Right lobe of liver (tissue), 6 donors: ENCODE measurements around the gene HNRNPM. TPM values are rescaled to one million over a fixed set of nuclear protein-coding genes. Genes with fewer than 3 reads are reported as not detected.
A peak's percentile ranks its signal among the peaks of the same experiment; 100 is the strongest.

ENCODE experiments used
- ATAC-seq, 4 donors: fragments of 200-7000 bp; cut with Tn5 transposase; one replicate each; pipeline ENCODE4 v1.9.1; 2020; ENCODE audit warnings: mild to moderate bottlenecking in 4 of 4, moderate library complexity in 4 of 4
- DNase-seq, 3 donors: peaks; one replicate each; pipeline ENCODE4 v3.0.0-alpha.2; 2020
- H3K27ac ChIP-seq, 3 donors: fragments of 200-600 bp; one replicate each; pipeline ENCODE4 v1.8.0; 2022
- H3K27me3 ChIP-seq, 2 donors: fragments of 200-600 bp; one replicate each; pipeline ENCODE4 v1.8.0; 2022
- H3K36me3 ChIP-seq, 4 donors: fragments of 200-600 bp; sonication (generic) in 1 of 4; one replicate each; pipeline versions ENCODE4 v1.5.1 to v1.8.0; 2017 to 2022; ENCODE audit warnings: control low read depth in 1 of 4
- H3K4me1 ChIP-seq, 4 donors: fragments of 200-600 bp; sonication (generic) in 1 of 4; one replicate each; pipeline versions ENCODE4 v1.5.1 to v1.8.0; 2017 to 2022; ENCODE audit warnings: control low read depth in 1 of 4
- H3K4me3 ChIP-seq, 3 donors: fragments of 200-600 bp; one replicate each; pipeline ENCODE4 v1.8.0; 2022
- H3K9me3 ChIP-seq, 4 donors: fragments of 200-600 bp; sonication (generic) in 1 of 4; one replicate each; pipeline versions ENCODE4 v1.5.1 to v1.8.0; 2017 to 2022; ENCODE audit warnings: control low read depth in 1 of 4
- CTCF ChIP-seq, 4 donors: fragments of 200-600 bp in 3 of 4; fragments of 450-650 bp in 1 of 4; IDR thresholded peaks; one replicate each; pipeline versions ENCODE4 v1.5.1 to v1.8.0; 2016 to 2022; ENCODE audit warnings: antibody characterized with exemption in 4 of 4, mild to moderate bottlenecking in 2 of 4
- POLR2A ChIP-seq: fragments of 450-650 bp; IDR thresholded peaks from one replicate; pipeline ENCODE4 v1.6.1; 2017; ENCODE audit warnings: antibody characterized with exemption, mild to moderate bottlenecking
- WGBS: methylation state at CpG from one replicate; pipeline ENCODE4 v1.1.6; 2018; ENCODE audit warnings: low coverage, low lambda C conversion rate; ENCODE audit not compliant: insufficient coverage; ENCODE audit errors: missing lambda C conversion rate; 5-methylcytosine and 5-hydroxymethylcytosine counted together
- intact Hi-C, 2 donors: fragments of 100-400 bp; cut with DNase I; formaldehyde crosslinking; loops; one replicate each; pipeline versions ENCODE4 v1.11.2 to v1.14.1; 2022
- total RNA-seq, 6 experiments: library from RNA; depleted of rRNA in 2 of 6; stranded (reverse); fragments of >200 nt in 2 of 6; fragmentation: NEBNext Ultra II Directional in 3 of 6; extraction: Animal tissue kit (Norgen Biotek cat#: 25700) in 3 of 6; gene quantifications; one replicate each; pipeline versions ENCODE4 v1.1.0 to v1.2.4, GENCODE V29; 2016 to 2023
- donor health status: DM: no; HTN: yes; CAD: no.
- donor health status: DM: no; HTN: no; CAD: no.
- donor health status: DM: no; HTN: no; CAD: no.
- donor health status: DM: no; HTN: yes; CAD: no.
- donor health status: DM: no; HTN: yes; CAD: no.

Gene HNRNPM
- total RNA-seq, 6 experiments from 2014 or later = 31.8 to 82.5 (median 58.6) TPM

DNA sequence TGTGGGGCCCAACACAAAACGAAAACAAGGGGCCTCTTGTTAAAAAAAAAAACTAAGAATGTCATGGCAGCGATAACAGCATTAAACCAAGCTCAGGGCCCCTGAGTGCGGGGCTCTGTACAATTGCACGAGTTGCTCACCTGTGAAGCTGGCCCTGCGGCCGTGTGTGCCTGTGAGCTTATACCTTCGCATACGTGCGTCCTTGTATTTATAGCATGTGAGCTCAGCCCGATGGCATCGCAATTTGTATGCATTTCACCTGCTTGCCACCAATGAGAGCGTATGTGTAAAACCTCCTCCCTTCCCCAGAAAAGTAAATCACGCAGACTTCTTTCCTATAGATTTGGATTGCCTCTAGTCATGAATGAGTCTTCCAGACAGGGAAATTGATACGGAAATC is 17.1 kb downstream of the HNRNPM start:
- no peak overlapping the region for H3K27ac ChIP-seq
- intact Hi-C loops = no loop called here
- no peaks in the 10 kb centered on the region for H3K9me3 ChIP-seq
- no peak for TF ChIP-seq CTCF (IDR thresholded peaks at IDR 0.05)
- TF ChIP-seq POLR2A = no peak
- peaks cover 0 to 47% (median 23%) of the 10 kb centered on the region in 4 donors for H3K36me3 ChIP-seq
- H3K4me3 ChIP-seq = no peak overlapping the region
- WGBS = 88% methylated on average over 12 of the region's 14 CpGs
- no peak for ATAC-seq
- DNase-seq = no peak
- H3K4me1 ChIP-seq = peaks cover 0 to 41% (median 15%) of the 10 kb centered on the region in 4 donors
- H3K27me3 ChIP-seq = no peaks in the 10 kb centered on the region

DNA sequence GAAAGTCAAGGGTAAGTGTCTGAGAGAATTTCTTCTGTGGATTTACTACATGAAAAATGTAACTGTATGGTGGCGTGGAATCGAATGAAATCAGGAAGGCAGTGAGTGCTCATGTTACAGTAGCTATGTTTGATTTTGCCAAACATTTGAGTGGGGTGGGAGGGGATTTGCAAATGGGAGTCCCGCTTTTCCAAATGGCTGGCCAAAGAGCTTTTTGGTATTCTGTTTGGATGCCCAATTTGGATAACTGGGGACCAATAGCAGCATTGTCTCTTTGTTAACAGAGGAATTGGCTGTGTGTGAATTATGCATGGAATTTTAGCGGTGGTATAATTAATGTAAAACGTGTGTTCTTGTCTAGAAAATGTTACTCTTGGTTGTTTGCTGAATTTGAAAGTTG is 17.8 kb downstream of the HNRNPM start:
- H3K4me3 ChIP-seq = no peak overlapping the region
- 79% methylated on average over 5 of the region's 5 CpGs for WGBS
- H3K9me3 ChIP-seq = no peaks in the 10 kb centered on the region
- H3K36me3 ChIP-seq = peaks cover 4 to 49% (median 27%) of the 10 kb centered on the region in 4 donors
- H3K27me3 ChIP-seq = no peaks in the 10 kb centered on the region
- ATAC-seq (no peak), DNase-seq (no peak)
- intact Hi-C loops = no loop called here
- H3K4me1 ChIP-seq = peaks cover 0 to 34% (median 15%) of the 10 kb centered on the region in 4 donors
- no peak overlapping the region for H3K27ac ChIP-seq
- TF ChIP-seq POLR2A (no peak), CTCF (IDR thresholded peaks at IDR 0.05) (no peak)

DNA sequence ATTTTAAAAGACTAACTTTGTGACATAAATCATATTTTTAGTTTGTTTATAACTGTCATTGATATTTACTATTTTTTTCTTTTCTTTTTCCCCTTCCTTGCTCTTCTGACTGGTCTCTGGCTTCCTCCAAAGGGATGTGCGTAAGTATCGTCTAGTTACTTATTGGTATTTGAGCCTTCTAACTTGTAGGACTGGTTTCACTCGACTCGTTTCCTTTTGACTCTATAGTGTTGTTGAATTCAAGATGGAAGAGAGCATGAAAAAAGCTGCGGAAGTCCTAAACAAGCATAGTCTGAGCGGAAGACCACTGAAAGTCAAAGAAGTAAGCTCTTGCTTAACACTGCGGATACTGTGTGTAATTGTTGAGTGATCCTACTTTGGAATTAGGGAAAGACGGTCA is 18.6 kb downstream of the HNRNPM start:
- peaks cover 0 to 31% (median 13%) of the 10 kb centered on the region in 4 donors for H3K4me1 ChIP-seq
- TF ChIP-seq CTCF (IDR thresholded peaks at IDR 0.05) (no peak), POLR2A (no peak)
- DNase-seq (no peak), ATAC-seq (no peak)
- intact Hi-C loops = no loop called here
- peaks cover 4 to 54% (median 32%) of the 10 kb centered on the region in 4 donors for H3K36me3 ChIP-seq
- H3K27me3 ChIP-seq = no peaks in the 10 kb centered on the region
- H3K9me3 ChIP-seq = no peaks in the 10 kb centered on the region
- 84% methylated on average over 8 of the region's 8 CpGs for WGBS
- H3K4me3 ChIP-seq = no peak overlapping the region
- H3K27ac ChIP-seq = no peak overlapping the region

- no peak overlapping the region for H3K27ac ChIP-seq
- intact Hi-C loops = no loop called here
- TF ChIP-seq CTCF (IDR thresholded peaks at IDR 0.05) = no peak
- no peak for TF ChIP-seq POLR2A
- no peaks in the 10 kb centered on the region for H3K9me3 ChIP-seq
- 85% methylated on average over 4 of the region's 4 CpGs for WGBS
- ATAC-seq (no peak), DNase-seq (no peak)
- peaks cover 17 to 80% (median 50%) of the 10 kb centered on the region in 4 donors for H3K36me3 ChIP-seq
- H3K27me3 ChIP-seq = no peaks in the 10 kb centered on the region
- no peak overlapping the region for H3K4me3 ChIP-seq
- peaks cover 0 to 5% (median 0%) of the 10 kb centered on the region in 4 donors for H3K4me1 ChIP-seq
Observed at GRCh38 chr19:8466018-8466417, 21.2 kb downstream of the HNRNPM start.

GRCh38 chr19:8468124-8468523 is 23.3 kb downstream of the HNRNPM start:
- Histone ChIP-seq H3K36me3 (peaks cover 17 to 97% (median 62%) of the 10 kb centered on the region in 4 donors), H3K4me3 (no peak overlapping the region), H3K4me1 (peaks cover 0 to 5% (median 0%) of the 10 kb centered on the region in 4 donors), H3K27ac (no peak overlapping the region), H3K9me3 (no peaks in the 10 kb centered on the region), H3K27me3 (no peaks in the 10 kb centered on the region)
- TF ChIP-seq CTCF (IDR thresholded peaks at IDR 0.05) = no peak
- no peak for TF ChIP-seq POLR2A
- 61% methylated on average over 3 of the region's 3 CpGs for WGBS
- intact Hi-C loops = no loop called here
- DNase-seq (no peak), ATAC-seq (peak; percentile 19 to 48 (median 36))
